CD1c-positive myeloid dendritic cell (primary cell): Measurements from ENCODE around the gene OR8U1.
"Not testable (repeated sequence)": the region's sequence is repeated elsewhere in the genome, so short reads cannot be mapped to it uniquely, and the experiment has no call there.

Experiments used
- DNase-seq: peaks from one replicate; pipeline ENCODE4 v3.0.0-alpha.2; 2016; ENCODE audit errors: extremely low spot score

The OR8U1 gene

GRCh38 chr11:56375324-56375723 lies at the start of gene OR8U1:
Gene OR8U1, plus strand, starts transcription at chr11:56375624. Its CDS starts 0 bp downstream, at chr11:56375624.
- no peak for DNase-seq

- no peak for DNase-seq
Observed at GRCh38 chr11:56331861-56332491, 43.4 kb upstream of the OR8U1 start.

- DNase-seq, result no peak
Observed at GRCh38 chr11:56333156-56333555, 42.3 kb upstream of the OR8U1 start.

GRCh38 chr11:56340289-56340688 lies 35.1 kb upstream of the OR8U1 start:
- DNase-seq, result no peak

- no peak for DNase-seq
Observed at GRCh38 chr11:56345739-56346138, 29.7 kb upstream of the OR8U1 start, which contains the start of gene OR8K1. Gene OR8K1, plus strand, starts transcription at chr11:56346039. Its CDS starts 0 bp downstream, at chr11:56346039.

- no peak for DNase-seq
Observed at GRCh38 chr11:56353991-56354390, 21.4 kb upstream of the OR8U1 start, which contains the start of gene OR8J1. Gene OR8J1, plus strand, starts transcription at chr11:56354291. Its CDS starts 5,956 bp downstream, at chr11:56360247.

GRCh38 chr11:56380120-56380519 lies 4.7 kb downstream of the OR8U1 start:
- no peak for DNase-seq

- DNase-seq, result no peak
Observed at GRCh38 chr11:56394381-56394780, 19.0 kb downstream of the OR8U1 start.

GRCh38 chr11:56396047-56396446 lies 20.6 kb downstream of the OR8U1 start:
- DNase-seq, result no peak

- DNase-seq, result not testable (repeated sequence)
Observed at GRCh38 chr11:56401858-56402461, 26.5 kb downstream of the OR8U1 start.

GRCh38 chr11:56404393-56404792 lies 29.0 kb downstream of the OR8U1 start:
- DNase-seq, result no peak

- no peak for DNase-seq
Observed at GRCh38 chr11:56410801-56411200, 35.4 kb downstream of the OR8U1 start.

GRCh38 chr11:56412396-56412795 lies 37.0 kb downstream of the OR8U1 start, which contains the start of gene OR5AL1:
Gene OR5AL1, plus strand, starts transcription at chr11:56412696.
- no peak for DNase-seq
